GM23338 (cell line): ENCODE measurements around the gene SERPINA3. TPM values are rescaled to one million over a fixed set of nuclear protein-coding genes. Genes with fewer than 3 reads are reported as not detected.

Experiments used
- ATAC-seq: fragments of 200-7000 bp; cut with Tn5 transposase; 3 replicates; pipeline ENCODE4 v1.9.1; 2020
- DNase-seq: peaks from one replicate; pipeline ENCODE4 v3.0.0-alpha.2; 2015; ENCODE audit warnings: low spot score
- H2AFZ ChIP-seq: fragments of 200-600 bp; sonication (generic); 2 replicates; pipeline ENCODE4 v1.8.0; 2016; ENCODE audit warnings: antibody characterized with exemption, mild to moderate bottlenecking, moderate library complexity
- H3F3A ChIP-seq: fragments of 200-600 bp; sonication (generic); replicated peaks from 2 replicates; pipeline ENCODE4 v1.8.0; 2017; ENCODE audit warnings: antibody characterized with exemption, mixed run types, low read depth
- H3K27ac ChIP-seq: fragments of 200-600 bp; sonication (generic); 2 replicates; pipeline ENCODE4 v1.6.1; 2016; ENCODE audit warnings: low read depth
- H3K27me3 ChIP-seq: fragments of 200-600 bp; sonication (generic); 2 replicates; pipeline ENCODE4 v1.8.0; 2016; ENCODE audit warnings: mild to moderate bottlenecking, mixed run types, moderate library complexity; ENCODE audit not compliant: insufficient read depth
- H3K36me3 ChIP-seq: fragments of 200-600 bp; sonication (generic); 2 replicates; pipeline ENCODE4 v1.8.0; 2016; ENCODE audit warnings: mild to moderate bottlenecking; ENCODE audit not compliant: insufficient read depth
- H3K4me1 ChIP-seq: fragments of 200-600 bp; sonication (generic); 2 replicates; pipeline ENCODE4 v1.8.0; 2016; ENCODE audit warnings: mild to moderate bottlenecking, moderate library complexity; ENCODE audit not compliant: insufficient read depth
- H3K4me2 ChIP-seq: fragments of 200-600 bp; sonication (generic); 2 replicates; pipeline ENCODE4 v1.7.1; 2017; ENCODE audit warnings: mixed run types
- H3K4me3 ChIP-seq: fragments of 200-600 bp; sonication (generic); 2 replicates; pipeline ENCODE4 v1.6.1; 2016; ENCODE audit warnings: mixed run types
- H3K79me2 ChIP-seq: fragments of 200-600 bp; sonication (generic); replicated peaks from 2 replicates; pipeline ENCODE4 v1.8.0; 2017; ENCODE audit warnings: mild to moderate bottlenecking; ENCODE audit not compliant: insufficient read depth
- H3K9me2 ChIP-seq: fragments of 200-600 bp; sonication (generic); 2 replicates; pipeline ENCODE4 v1.8.0; 2017; ENCODE audit not compliant: insufficient read depth
- H4K20me1 ChIP-seq: fragments of 200-600 bp; sonication (generic); replicated peaks from 2 replicates; pipeline ENCODE4 v1.8.0; 2017; ENCODE audit warnings: mild to moderate bottlenecking; ENCODE audit not compliant: insufficient read depth
- H3K27ac Mint-ChIP-seq: 2 replicates; pipeline ENCODE4 v1.8.0; 2020; ENCODE audit warnings: inconsistent platforms, mild to moderate bottlenecking, moderate library complexity, mixed read lengths
- H3K27me3 Mint-ChIP-seq: 3 replicates; pipeline ENCODE4 v1.8.0; 2022; ENCODE audit warnings: low read depth, mild to moderate bottlenecking, moderate library complexity, mixed read lengths, inconsistent platforms; ENCODE audit not compliant: insufficient read depth, poor library complexity
- H3K36me3 Mint-ChIP-seq: 3 replicates; pipeline ENCODE4 v1.8.0; 2021; ENCODE audit warnings: low read depth, mild to moderate bottlenecking, inconsistent platforms, moderate library complexity, mixed read lengths
- H3K4me1 Mint-ChIP-seq: 3 replicates; pipeline ENCODE4 v1.8.0; 2020; ENCODE audit warnings: mild to moderate bottlenecking, inconsistent platforms, mixed read lengths
- H3K4me3 Mint-ChIP-seq: 3 replicates; pipeline ENCODE4 v1.8.0; 2021; ENCODE audit warnings: moderate library complexity, mild to moderate bottlenecking, inconsistent platforms, mixed read lengths
- H3K9me3 Mint-ChIP-seq: 3 replicates; pipeline ENCODE4 v1.8.0; 2020; ENCODE audit warnings: moderate library complexity, mild to moderate bottlenecking, inconsistent platforms, mixed read lengths
- CREB1 ChIP-seq: fragments of 250-450 bp; sonication (Bioruptor Pico); IDR thresholded peaks from 2 replicates; pipeline ENCODE4 v1.5.0; 2020; ENCODE audit warnings: low read depth, mild to moderate bottlenecking, moderate library complexity
- CTCF ChIP-seq, 2 experiments: fragments of 200-600 bp in 1 of 2; sonication (generic) in 1 of 2; conservative IDR thresholded peaks; 2 replicates each; pipeline versions ENCODE4 v1.5.1 to v1.6.1; 2016 to 2017; ENCODE audit warnings: antibody characterized with exemption in 2 of 2, low read depth in 2 of 2, mild to moderate bottlenecking in 2 of 2, moderate library complexity in 1 of 2
- EZH2phosphoT487 ChIP-seq: fragments of 200-600 bp; sonication (generic); IDR thresholded peaks from one replicate; pipeline ENCODE4 v1.8.1; 2018; ENCODE audit warnings: antibody characterized with exemption; ENCODE audit not compliant: unreplicated experiment
- JUNB ChIP-seq: IDR thresholded peaks from one replicate; pipeline ENCODE4 v1.6.1; 2016; ENCODE audit warnings: antibody characterized with exemption; ENCODE audit not compliant: unreplicated experiment
- NANOG ChIP-seq: IDR thresholded peaks from 2 replicates; pipeline ENCODE4 v1.6.1; 2016; ENCODE audit warnings: antibody characterized with exemption, borderline replicate concordance
- POLR2AphosphoS5 ChIP-seq: IDR thresholded peaks from 2 replicates; pipeline ENCODE4 v1.6.1; 2016; ENCODE audit warnings: antibody characterized with exemption, low read depth
- STAT1 ChIP-seq: IDR thresholded peaks from one replicate; pipeline ENCODE4 v1.6.1; 2016; ENCODE audit warnings: antibody characterized with exemption; ENCODE audit not compliant: unreplicated experiment
- ZNF114 ChIP-seq: fragments of 250-450 bp; sonication (Bioruptor Pico); IDR thresholded peaks from 2 replicates; pipeline ENCODE4 v1.5.0; 2020; ENCODE audit warnings: mild to moderate bottlenecking, moderate library complexity
- ZNF331 ChIP-seq: fragments of 250-450 bp; sonication (Bioruptor Pico); IDR thresholded peaks from 2 replicates; pipeline ENCODE4 v1.5.0; 2020; ENCODE audit warnings: low read depth, mild to moderate bottlenecking, moderate library complexity
- polyA plus RNA-seq: library from polyadenylated mRNA; unstranded; fragments of >200 nt; fragmentation: Nextera tagmentation; extraction: Ambion mirVana; gene quantifications from 2 replicates; pipeline ENCODE4 v1.2.1, GENCODE V29; 2016
- total RNA-seq: library from RNA; depleted of rRNA; stranded (reverse); fragments of >200 nt; shearing (Covaris generic); gene quantifications from 2 replicates; pipeline ENCODE4 v1.2.3, GENCODE V29; 2014
- TF ChIP-seq, protein P1 (sequence below): IDR thresholded peaks from 2 replicates; pipeline ENCODE4 v1.6.1; 2016; ENCODE audit warnings: antibody characterized with exemption
- TF ChIP-seq, protein P2 (sequence below): IDR thresholded peaks from one replicate; pipeline ENCODE4 v1.6.1; 2018; ENCODE audit warnings: antibody characterized with exemption; ENCODE audit not compliant: unreplicated experiment
- TF ChIP-seq, protein P3 (sequence below): fragments of 250-450 bp; sonication (Bioruptor Pico); IDR thresholded peaks from 2 replicates; pipeline ENCODE4 v1.5.0; 2020; ENCODE audit warnings: mild to moderate bottlenecking, moderate library complexity

SERPINA3 gene
- total and polyA plus RNA-seq, 2 experiments from 2014 or later = not detected

DNA sequence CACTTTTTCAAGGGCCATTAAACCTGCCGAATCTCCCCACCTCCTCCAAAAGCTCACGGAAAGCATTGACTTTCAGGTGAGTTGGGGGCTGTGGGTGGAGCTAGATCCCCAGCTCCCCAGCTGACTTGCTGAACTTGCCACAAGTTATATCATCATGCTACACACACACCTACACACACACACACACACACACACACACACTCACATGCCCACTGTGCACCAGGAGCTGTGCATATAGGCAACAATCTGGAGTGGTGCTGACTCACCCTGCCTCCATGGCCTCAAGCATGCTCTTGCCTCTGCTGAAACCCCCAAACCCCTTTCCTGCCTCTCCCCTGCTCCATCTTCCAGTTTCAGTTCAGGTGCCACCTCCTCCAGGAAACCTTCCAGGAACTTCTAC is 26.1 kb downstream of the SERPINA3 start:
- H3K4me3 ChIP-seq = no peak overlapping the region
- TF ChIP-seq EZH2phosphoT487 = no peak
- TF ChIP-seq NANOG = no peak
- TF ChIP-seq, protein P1, sequence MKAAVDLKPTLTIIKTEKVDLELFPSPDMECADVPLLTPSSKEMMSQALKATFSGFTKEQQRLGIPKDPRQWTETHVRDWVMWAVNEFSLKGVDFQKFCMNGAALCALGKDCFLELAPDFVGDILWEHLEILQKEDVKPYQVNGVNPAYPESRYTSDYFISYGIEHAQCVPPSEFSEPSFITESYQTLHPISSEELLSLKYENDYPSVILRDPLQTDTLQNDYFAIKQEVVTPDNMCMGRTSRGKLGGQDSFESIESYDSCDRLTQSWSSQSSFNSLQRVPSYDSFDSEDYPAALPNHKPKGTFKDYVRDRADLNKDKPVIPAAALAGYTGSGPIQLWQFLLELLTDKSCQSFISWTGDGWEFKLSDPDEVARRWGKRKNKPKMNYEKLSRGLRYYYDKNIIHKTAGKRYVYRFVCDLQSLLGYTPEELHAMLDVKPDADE = no peak
- no peak for TF ChIP-seq STAT1
- no peak for TF ChIP-seq JUNB
- TF ChIP-seq, protein P2, sequence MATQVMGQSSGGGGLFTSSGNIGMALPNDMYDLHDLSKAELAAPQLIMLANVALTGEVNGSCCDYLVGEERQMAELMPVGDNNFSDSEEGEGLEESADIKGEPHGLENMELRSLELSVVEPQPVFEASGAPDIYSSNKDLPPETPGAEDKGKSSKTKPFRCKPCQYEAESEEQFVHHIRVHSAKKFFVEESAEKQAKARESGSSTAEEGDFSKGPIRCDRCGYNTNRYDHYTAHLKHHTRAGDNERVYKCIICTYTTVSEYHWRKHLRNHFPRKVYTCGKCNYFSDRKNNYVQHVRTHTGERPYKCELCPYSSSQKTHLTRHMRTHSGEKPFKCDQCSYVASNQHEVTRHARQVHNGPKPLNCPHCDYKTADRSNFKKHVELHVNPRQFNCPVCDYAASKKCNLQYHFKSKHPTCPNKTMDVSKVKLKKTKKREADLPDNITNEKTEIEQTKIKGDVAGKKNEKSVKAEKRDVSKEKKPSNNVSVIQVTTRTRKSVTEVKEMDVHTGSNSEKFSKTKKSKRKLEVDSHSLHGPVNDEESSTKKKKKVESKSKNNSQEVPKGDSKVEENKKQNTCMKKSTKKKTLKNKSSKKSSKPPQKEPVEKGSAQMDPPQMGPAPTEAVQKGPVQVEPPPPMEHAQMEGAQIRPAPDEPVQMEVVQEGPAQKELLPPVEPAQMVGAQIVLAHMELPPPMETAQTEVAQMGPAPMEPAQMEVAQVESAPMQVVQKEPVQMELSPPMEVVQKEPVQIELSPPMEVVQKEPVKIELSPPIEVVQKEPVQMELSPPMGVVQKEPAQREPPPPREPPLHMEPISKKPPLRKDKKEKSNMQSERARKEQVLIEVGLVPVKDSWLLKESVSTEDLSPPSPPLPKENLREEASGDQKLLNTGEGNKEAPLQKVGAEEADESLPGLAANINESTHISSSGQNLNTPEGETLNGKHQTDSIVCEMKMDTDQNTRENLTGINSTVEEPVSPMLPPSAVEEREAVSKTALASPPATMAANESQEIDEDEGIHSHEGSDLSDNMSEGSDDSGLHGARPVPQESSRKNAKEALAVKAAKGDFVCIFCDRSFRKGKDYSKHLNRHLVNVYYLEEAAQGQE = no peak
- no peak for TF ChIP-seq CTCF (conservative IDR thresholded peaks at IDR 0.05; ENCODE audit: low read depth in 2 of 2)
- TF ChIP-seq ZNF114 (CRISPR knock-in tag) = no peak
- no peak for TF ChIP-seq POLR2AphosphoS5
- no peak for TF ChIP-seq ZNF331 (CRISPR knock-in tag)
- TF ChIP-seq, protein P3, sequence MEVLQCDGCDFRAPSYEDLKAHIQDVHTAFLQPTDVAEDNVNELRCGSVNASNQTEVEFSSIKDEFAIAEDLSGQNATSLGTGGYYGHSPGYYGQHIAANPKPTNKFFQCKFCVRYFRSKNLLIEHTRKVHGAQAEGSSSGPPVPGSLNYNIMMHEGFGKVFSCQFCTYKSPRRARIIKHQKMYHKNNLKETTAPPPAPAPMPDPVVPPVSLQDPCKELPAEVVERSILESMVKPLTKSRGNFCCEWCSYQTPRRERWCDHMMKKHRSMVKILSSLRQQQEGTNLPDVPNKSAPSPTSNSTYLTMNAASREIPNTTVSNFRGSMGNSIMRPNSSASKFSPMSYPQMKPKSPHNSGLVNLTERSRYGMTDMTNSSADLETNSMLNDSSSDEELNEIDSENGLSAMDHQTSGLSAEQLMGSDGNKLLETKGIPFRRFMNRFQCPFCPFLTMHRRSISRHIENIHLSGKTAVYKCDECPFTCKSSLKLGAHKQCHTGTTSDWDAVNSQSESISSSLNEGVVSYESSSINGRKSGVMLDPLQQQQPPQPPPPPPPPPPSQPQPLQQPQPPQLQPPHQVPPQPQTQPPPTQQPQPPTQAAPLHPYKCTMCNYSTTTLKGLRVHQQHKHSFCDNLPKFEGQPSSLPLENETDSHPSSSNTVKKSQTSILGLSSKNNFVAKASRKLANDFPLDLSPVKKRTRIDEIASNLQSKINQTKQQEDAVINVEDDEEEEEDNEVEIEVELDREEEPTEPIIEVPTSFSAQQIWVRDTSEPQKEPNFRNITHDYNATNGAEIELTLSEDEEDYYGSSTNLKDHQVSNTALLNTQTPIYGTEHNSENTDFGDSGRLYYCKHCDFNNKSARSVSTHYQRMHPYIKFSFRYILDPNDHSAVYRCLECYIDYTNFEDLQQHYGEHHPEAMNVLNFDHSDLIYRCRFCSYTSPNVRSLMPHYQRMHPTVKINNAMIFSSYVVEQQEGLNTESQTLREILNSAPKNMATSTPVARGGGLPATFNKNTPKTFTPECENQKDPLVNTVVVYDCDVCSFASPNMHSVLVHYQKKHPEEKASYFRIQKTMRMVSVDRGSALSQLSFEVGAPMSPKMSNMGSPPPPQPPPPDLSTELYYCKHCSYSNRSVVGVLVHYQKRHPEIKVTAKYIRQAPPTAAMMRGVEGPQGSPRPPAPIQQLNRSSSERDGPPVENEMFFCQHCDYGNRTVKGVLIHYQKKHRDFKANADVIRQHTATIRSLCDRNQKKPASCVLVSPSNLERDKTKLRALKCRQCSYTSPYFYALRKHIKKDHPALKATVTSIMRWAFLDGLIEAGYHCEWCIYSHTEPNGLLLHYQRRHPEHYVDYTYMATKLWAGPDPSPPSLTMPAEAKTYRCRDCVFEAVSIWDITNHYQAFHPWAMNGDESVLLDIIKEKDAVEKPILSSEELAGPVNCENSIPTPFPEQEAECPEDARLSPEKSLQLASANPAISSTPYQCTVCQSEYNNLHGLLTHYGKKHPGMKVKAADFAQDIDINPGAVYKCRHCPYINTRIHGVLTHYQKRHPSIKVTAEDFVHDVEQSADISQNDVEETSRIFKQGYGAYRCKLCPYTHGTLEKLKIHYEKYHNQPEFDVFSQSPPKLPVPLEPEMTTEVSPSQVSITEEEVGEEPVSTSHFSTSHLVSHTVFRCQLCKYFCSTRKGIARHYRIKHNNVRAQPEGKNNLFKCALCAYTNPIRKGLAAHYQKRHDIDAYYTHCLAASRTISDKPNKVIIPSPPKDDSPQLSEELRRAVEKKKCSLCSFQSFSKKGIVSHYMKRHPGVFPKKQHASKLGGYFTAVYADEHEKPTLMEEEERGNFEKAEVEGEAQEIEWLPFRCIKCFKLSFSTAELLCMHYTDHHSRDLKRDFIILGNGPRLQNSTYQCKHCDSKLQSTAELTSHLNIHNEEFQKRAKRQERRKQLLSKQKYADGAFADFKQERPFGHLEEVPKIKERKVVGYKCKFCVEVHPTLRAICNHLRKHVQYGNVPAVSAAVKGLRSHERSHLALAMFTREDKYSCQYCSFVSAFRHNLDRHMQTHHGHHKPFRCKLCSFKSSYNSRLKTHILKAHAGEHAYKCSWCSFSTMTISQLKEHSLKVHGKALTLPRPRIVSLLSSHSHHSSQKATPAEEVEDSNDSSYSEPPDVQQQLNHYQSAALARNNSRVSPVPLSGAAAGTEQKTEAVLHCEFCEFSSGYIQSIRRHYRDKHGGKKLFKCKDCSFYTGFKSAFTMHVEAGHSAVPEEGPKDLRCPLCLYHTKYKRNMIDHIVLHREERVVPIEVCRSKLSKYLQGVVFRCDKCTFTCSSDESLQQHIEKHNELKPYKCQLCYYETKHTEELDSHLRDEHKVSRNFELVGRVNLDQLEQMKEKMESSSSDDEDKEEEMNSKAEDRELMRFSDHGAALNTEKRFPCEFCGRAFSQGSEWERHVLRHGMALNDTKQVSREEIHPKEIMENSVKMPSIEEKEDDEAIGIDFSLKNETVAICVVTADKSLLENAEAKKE = no peak
- no peak for TF ChIP-seq CREB1 (CRISPR knock-in tag)
- H3K4me2 ChIP-seq = no peak overlapping the region
- no peaks in the 10 kb centered on the region for H3K27me3 ChIP-seq
- H2AFZ ChIP-seq = peak overlapping the region; percentile 38; the same call in 1 of the 2 replicates
- DNase-seq (no peak), ATAC-seq (no peak)
- H3K27ac Mint-ChIP-seq = peak overlapping the region; percentile 46
- H3K9me3 Mint-ChIP-seq = no peaks in the 10 kb centered on the region
- no peaks in the 10 kb centered on the region for H3F3A ChIP-seq
- H3K4me1 Mint-ChIP-seq = no peaks in the 10 kb centered on the region
- H3K36me3 Mint-ChIP-seq = no peaks in the 10 kb centered on the region
- H3K27ac ChIP-seq = no peak overlapping the region
- H3K79me2 ChIP-seq = no peaks in the 10 kb centered on the region
- no peaks in the 10 kb centered on the region for H3K9me2 ChIP-seq
- H3K4me1 ChIP-seq = no peaks in the 10 kb centered on the region
- no peaks in the 10 kb centered on the region for H3K36me3 ChIP-seq
- no peaks in the 10 kb centered on the region for H4K20me1 ChIP-seq
- H3K4me3 Mint-ChIP-seq = no peak overlapping the region
- H3K27me3 Mint-ChIP-seq = no peaks in the 10 kb centered on the region
